ENCODE results near the gene SOX5.

DNA sequence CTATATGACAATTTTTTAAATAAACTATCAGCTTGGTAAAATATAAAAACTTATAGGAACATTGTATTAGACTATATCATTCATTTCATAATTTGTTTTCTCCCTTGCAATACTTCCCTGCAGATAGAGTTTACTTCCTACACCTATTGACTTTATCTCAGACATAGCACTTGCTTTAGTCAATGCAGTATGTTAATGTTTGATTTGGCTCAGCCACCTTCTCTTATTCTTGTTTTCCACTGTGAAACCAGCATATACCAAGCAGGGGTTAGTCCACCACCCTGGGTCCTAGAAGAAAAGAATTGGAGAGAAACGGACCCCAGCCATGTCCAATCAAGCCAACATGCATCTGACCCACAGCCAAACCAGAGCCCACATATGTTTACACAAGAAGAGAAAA, 10.4 kb upstream of the SOX5 start:
- TF ChIP-seq, protein P1, sequence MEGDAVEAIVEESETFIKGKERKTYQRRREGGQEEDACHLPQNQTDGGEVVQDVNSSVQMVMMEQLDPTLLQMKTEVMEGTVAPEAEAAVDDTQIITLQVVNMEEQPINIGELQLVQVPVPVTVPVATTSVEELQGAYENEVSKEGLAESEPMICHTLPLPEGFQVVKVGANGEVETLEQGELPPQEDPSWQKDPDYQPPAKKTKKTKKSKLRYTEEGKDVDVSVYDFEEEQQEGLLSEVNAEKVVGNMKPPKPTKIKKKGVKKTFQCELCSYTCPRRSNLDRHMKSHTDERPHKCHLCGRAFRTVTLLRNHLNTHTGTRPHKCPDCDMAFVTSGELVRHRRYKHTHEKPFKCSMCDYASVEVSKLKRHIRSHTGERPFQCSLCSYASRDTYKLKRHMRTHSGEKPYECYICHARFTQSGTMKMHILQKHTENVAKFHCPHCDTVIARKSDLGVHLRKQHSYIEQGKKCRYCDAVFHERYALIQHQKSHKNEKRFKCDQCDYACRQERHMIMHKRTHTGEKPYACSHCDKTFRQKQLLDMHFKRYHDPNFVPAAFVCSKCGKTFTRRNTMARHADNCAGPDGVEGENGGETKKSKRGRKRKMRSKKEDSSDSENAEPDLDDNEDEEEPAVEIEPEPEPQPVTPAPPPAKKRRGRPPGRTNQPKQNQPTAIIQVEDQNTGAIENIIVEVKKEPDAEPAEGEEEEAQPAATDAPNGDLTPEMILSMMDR (IDR thresholded peaks at IDR 0.05; ENCODE audit: poor library complexity), result no peak
- no peak for TF ChIP-seq EZH2 (IDR thresholded peaks at IDR 0.05; ENCODE audit: borderline replicate concordance)

All from hepatocyte (in vitro differentiated cells).